ENCODE results near the gene ARMC10. TPM values are rescaled to one million over a fixed set of nuclear protein-coding genes. Genes with fewer than 3 reads are reported as not detected.

Gene ARMC10
- total and polyA plus RNA-seq, 9 of the 15 experiments (the other 6 are each of a cell fraction or from before 2014, with no cell fraction given): 17.0 to 113 (median 72.6) TPM

GRCh38 chr7:103119791-103120291, 44.9 kb downstream of the ARMC10 start (continued):
- TF ChIP-seq SFPQ (IDR thresholded peaks at IDR 0.05; ENCODE audit: low read depth, low read length) (no peak), KDM5B (IDR thresholded peaks at IDR 0.05; ENCODE audit: insufficient replicate concordance, low read depth, low read length) (no peak), TEAD4 (IDR thresholded peaks at IDR 0.05; ENCODE audit: low read length) (peak; percentile 99), TEAD4 (CRISPR knock-in tag; IDR thresholded peaks at IDR 0.05; ENCODE audit: borderline replicate concordance) (no peak), THRA (IDR thresholded peaks at IDR 0.05) (no peak), ZNF75A (CRISPR knock-in tag; IDR thresholded peaks at IDR 0.05) (no peak), ARHGAP35 (IDR thresholded peaks at IDR 0.05; ENCODE audit: partially characterized antibody) (no peak), NCOA2 (IDR thresholded peaks at IDR 0.05; ENCODE audit: partially characterized antibody in 2 of 2) (peak in 1 of 2 experiments; percentile 55), HNRNPL (IDR thresholded peaks at IDR 0.05; ENCODE audit: low read depth, low read length) (no peak), ZNF586 (CRISPR knock-in tag; conservative IDR thresholded peaks at IDR 0.05) (no peak), ZBTB33 (CRISPR knock-in tag; IDR thresholded peaks at IDR 0.05) (peak; percentile 71), GABPB1 (CRISPR knock-in tag; IDR thresholded peaks at IDR 0.05) (peak; percentile 57; the same call in 1 of the 2 replicates), ZNF592 (IDR thresholded peaks at IDR 0.05) (peak; percentile 71), ZC3H4 (CRISPR knock-in tag; IDR thresholded peaks at IDR 0.05; ENCODE audit: borderline replicate concordance) (no peak), SREBF2 (CRISPR knock-in tag; IDR thresholded peaks at IDR 0.05) (no peak), POLR2H (tag; IDR thresholded peaks at IDR 0.05; ENCODE audit: low read depth) (no peak), MAZ (CRISPR knock-in tag; conservative IDR thresholded peaks at IDR 0.05 in 1 of 2, IDR thresholded peaks at IDR 0.05 in 1 of 2) (peak in 1 of 2 experiments; percentile 68; a peak in 2 of 4 replicates), ZNF431 (CRISPR knock-in tag; IDR thresholded peaks at IDR 0.05) (no peak)

Measured in K562 (cell line).